HUES6 (cell line): Measurements from ENCODE around the gene KIF21B.

Experiments
- H3K27ac ChIP-seq: 2 replicates; pipeline ENCODE4 v1.7.0; 2013; ENCODE audit warnings: low read depth, mild to moderate bottlenecking, low read length, inconsistent platforms
- H3K27me3 ChIP-seq: 2 replicates; pipeline ENCODE4 v1.6.1; 2013; ENCODE audit warnings: low read length; ENCODE audit not compliant: control insufficient read depth, insufficient read depth
- H3K36me3 ChIP-seq: 2 replicates; pipeline ENCODE4 v1.6.1; 2013; ENCODE audit warnings: low read length; ENCODE audit not compliant: control insufficient read depth, insufficient read depth
- H3K4me1 ChIP-seq: 2 replicates; pipeline ENCODE4 v1.6.1; 2013; ENCODE audit warnings: low read length; ENCODE audit not compliant: control insufficient read depth, insufficient read depth
- H3K4me3 ChIP-seq: 2 replicates; pipeline ENCODE4 v1.5.1; 2013; ENCODE audit warnings: low read depth, low read length
- H3K9ac ChIP-seq: one replicate; pipeline ENCODE4 v1.6.1; 2013; ENCODE audit warnings: mild to moderate bottlenecking, low read length
- H3K9me3 ChIP-seq: 2 replicates; pipeline ENCODE4 v1.6.1; 2013; ENCODE audit warnings: low read depth, low read length; ENCODE audit not compliant: control insufficient read depth, insufficient read depth

Gene KIF21B

GRCh38 chr1:201007481-201007880 is 16.0 kb downstream of the KIF21B start:
- Histone ChIP-seq H3K27ac (no peak overlapping the region), H3K4me1 (peaks cover 12% of the 10 kb centered on the region), H3K9me3 (no peaks in the 10 kb centered on the region), H3K9ac (no peak overlapping the region), H3K4me3 (no peak overlapping the region), H3K36me3 (peaks cover 14% of the 10 kb centered on the region; the same call in 1 of the 2 replicates), H3K27me3 (no peaks in the 10 kb centered on the region)

GRCh38 chr1:201006450-201006849 is 17.1 kb downstream of the KIF21B start:
- Histone ChIP-seq H3K36me3 (peaks cover 17% of the 10 kb centered on the region; the same call in 1 of the 2 replicates), H3K4me3 (no peak overlapping the region), H3K27ac (no peak overlapping the region), H3K9ac (no peak overlapping the region), H3K27me3 (no peaks in the 10 kb centered on the region), H3K4me1 (peaks cover 12% of the 10 kb centered on the region), H3K9me3 (no peaks in the 10 kb centered on the region)

- H3K27ac ChIP-seq, result no peak overlapping the region
- peaks cover 17% of the 10 kb centered on the region; the same call in 1 of the 2 replicates for H3K36me3 ChIP-seq
- no peak overlapping the region for H3K9ac ChIP-seq
- no peaks in the 10 kb centered on the region for H3K27me3 ChIP-seq
- peaks cover 3% of the 10 kb centered on the region; the same call in 1 of the 2 replicates for H3K4me1 ChIP-seq
- no peaks in the 10 kb centered on the region for H3K9me3 ChIP-seq
- H3K4me3 ChIP-seq, result no peak overlapping the region
Measured at GRCh38 chr1:201004732-201005131, 18.8 kb downstream of the KIF21B start.

- Histone ChIP-seq H3K9ac (no peak overlapping the region), H3K27me3 (no peaks in the 10 kb centered on the region), H3K4me1 (peaks cover 1% of the 10 kb centered on the region; the same call in 1 of the 2 replicates), H3K9me3 (no peaks in the 10 kb centered on the region), H3K36me3 (peaks cover 19% of the 10 kb centered on the region; the same call in 1 of the 2 replicates), H3K4me3 (no peak overlapping the region), H3K27ac (no peak overlapping the region)
Measured at GRCh38 chr1:201004154-201004553, 19.4 kb downstream of the KIF21B start.

GRCh38 chr1:201002510-201002909 is 21.0 kb downstream of the KIF21B start:
- peaks cover 34% of the 10 kb centered on the region for H3K36me3 ChIP-seq
- no peak overlapping the region for H3K27ac ChIP-seq
- H3K4me3 ChIP-seq, result no peak overlapping the region
- H3K9ac ChIP-seq, result no peak overlapping the region
- no peaks in the 10 kb centered on the region for H3K4me1 ChIP-seq
- no peaks in the 10 kb centered on the region for H3K27me3 ChIP-seq
- no peaks in the 10 kb centered on the region for H3K9me3 ChIP-seq

- H3K27me3 ChIP-seq, result no peaks in the 10 kb centered on the region
- H3K27ac ChIP-seq, result no peak overlapping the region
- no peak overlapping the region for H3K9ac ChIP-seq
- H3K9me3 ChIP-seq, result no peaks in the 10 kb centered on the region
- H3K4me3 ChIP-seq, result no peak overlapping the region
- H3K36me3 ChIP-seq, result peaks cover 34% of the 10 kb centered on the region
- no peaks in the 10 kb centered on the region for H3K4me1 ChIP-seq
Measured at GRCh38 chr1:201001962-201002361, 21.6 kb downstream of the KIF21B start.

GRCh38 chr1:201000391-201000790 is 23.1 kb downstream of the KIF21B start:
- H3K9ac ChIP-seq, result no peak overlapping the region
- H3K27ac ChIP-seq, result no peak overlapping the region
- H3K4me1 ChIP-seq, result no peaks in the 10 kb centered on the region
- no peak overlapping the region for H3K4me3 ChIP-seq
- H3K27me3 ChIP-seq, result no peaks in the 10 kb centered on the region
- peaks cover 43% of the 10 kb centered on the region for H3K36me3 ChIP-seq
- no peaks in the 10 kb centered on the region for H3K9me3 ChIP-seq

GRCh38 chr1:200999667-201000066 is 23.8 kb downstream of the KIF21B start:
- no peaks in the 10 kb centered on the region for H3K4me1 ChIP-seq
- no peaks in the 10 kb centered on the region for H3K27me3 ChIP-seq
- no peak overlapping the region for H3K4me3 ChIP-seq
- H3K9ac ChIP-seq, result no peak overlapping the region
- no peaks in the 10 kb centered on the region for H3K9me3 ChIP-seq
- peaks cover 39% of the 10 kb centered on the region for H3K36me3 ChIP-seq
- H3K27ac ChIP-seq, result no peak overlapping the region

GRCh38 chr1:200998323-200998722 is 25.2 kb downstream of the KIF21B start:
- Histone ChIP-seq H3K4me3 (no peak overlapping the region), H3K9me3 (no peaks in the 10 kb centered on the region), H3K27me3 (no peaks in the 10 kb centered on the region), H3K36me3 (peaks cover 31% of the 10 kb centered on the region), H3K27ac (no peak overlapping the region), H3K4me1 (no peaks in the 10 kb centered on the region), H3K9ac (no peak overlapping the region)

- Histone ChIP-seq H3K36me3 (peaks cover 43% of the 10 kb centered on the region), H3K4me3 (no peak overlapping the region), H3K9ac (no peak overlapping the region), H3K4me1 (no peaks in the 10 kb centered on the region), H3K9me3 (no peaks in the 10 kb centered on the region), H3K27me3 (no peaks in the 10 kb centered on the region), H3K27ac (no peak overlapping the region)
Measured at GRCh38 chr1:200992382-200993048, 31.0 kb downstream of the KIF21B start.

- no peak overlapping the region for H3K27ac ChIP-seq
- no peaks in the 10 kb centered on the region for H3K27me3 ChIP-seq
- no peak overlapping the region for H3K4me3 ChIP-seq
- H3K9me3 ChIP-seq, result no peaks in the 10 kb centered on the region
- H3K36me3 ChIP-seq, result peaks cover 50% of the 10 kb centered on the region
- H3K4me1 ChIP-seq, result no peaks in the 10 kb centered on the region
- H3K9ac ChIP-seq, result no peak overlapping the region
Measured at GRCh38 chr1:200991097-200991614, 32.4 kb downstream of the KIF21B start.
